A549 (cell line): ENCODE results near the gene IKZF5.

ENCODE experiments used
- BHLHE40 ChIP-seq: IDR thresholded peaks from 2 replicates; pipeline ENCODE4 v1.6.1; 2012; ENCODE audit warnings: low read depth, low read length, inconsistent platforms
- POLR2A ChIP-seq: IDR thresholded peaks from 2 replicates; pipeline ENCODE4 v1.6.1; 2012; ENCODE audit warnings: mild to moderate bottlenecking, low read length
- SMC3 ChIP-seq: fragments of >200 bp; sonication (Bioruptor Twin); formaldehyde crosslinking; IDR thresholded peaks from 3 replicates; pipeline ENCODE4 v1.6.1; 2018; ENCODE audit warnings: inconsistent platforms
- SREBF2 ChIP-seq: fragments of 450-650 bp; IDR thresholded peaks from 2 replicates; pipeline ENCODE4 v1.6.1; 2014; ENCODE audit warnings: mild to moderate bottlenecking, moderate library complexity
- TF ChIP-seq, protein P1 (sequence below): fragments of >200 bp; sonication (Bioruptor Twin); formaldehyde crosslinking; IDR thresholded peaks from 3 replicates; pipeline ENCODE4 v1.5.1; 2016
- TF ChIP-seq, protein P2 (sequence below): fragments of 250-450 bp; sonication (Bioruptor Pico); IDR thresholded peaks from 2 replicates; pipeline ENCODE4 v1.5.0; 2021; ENCODE audit warnings: mild to moderate bottlenecking, moderate library complexity, borderline replicate concordance

DNA sequence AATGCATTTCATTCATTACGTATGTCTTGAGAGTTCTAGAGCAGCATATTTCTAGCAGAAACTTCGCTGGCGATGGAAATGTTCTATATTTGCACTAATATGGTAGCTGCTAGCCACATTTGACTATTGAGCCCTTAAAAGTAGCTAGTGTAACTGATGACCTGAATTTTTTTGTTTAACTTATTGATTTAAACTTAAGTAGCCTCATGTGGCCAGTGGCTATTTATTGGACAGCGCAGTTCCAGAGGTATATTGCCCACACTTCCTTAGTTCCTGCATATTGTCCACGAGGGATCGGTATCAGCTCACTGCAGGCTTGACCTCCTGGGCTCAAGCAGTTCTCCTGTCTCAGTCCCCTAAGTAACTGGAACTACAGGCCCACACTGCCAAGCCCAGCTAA is 24.7 kb downstream of the IKZF5 start:
- TF ChIP-seq POLR2A (no peak), BHLHE40 (no peak), SMC3 (no peak), SREBF2 (no peak)
- TF ChIP-seq, protein P1, sequence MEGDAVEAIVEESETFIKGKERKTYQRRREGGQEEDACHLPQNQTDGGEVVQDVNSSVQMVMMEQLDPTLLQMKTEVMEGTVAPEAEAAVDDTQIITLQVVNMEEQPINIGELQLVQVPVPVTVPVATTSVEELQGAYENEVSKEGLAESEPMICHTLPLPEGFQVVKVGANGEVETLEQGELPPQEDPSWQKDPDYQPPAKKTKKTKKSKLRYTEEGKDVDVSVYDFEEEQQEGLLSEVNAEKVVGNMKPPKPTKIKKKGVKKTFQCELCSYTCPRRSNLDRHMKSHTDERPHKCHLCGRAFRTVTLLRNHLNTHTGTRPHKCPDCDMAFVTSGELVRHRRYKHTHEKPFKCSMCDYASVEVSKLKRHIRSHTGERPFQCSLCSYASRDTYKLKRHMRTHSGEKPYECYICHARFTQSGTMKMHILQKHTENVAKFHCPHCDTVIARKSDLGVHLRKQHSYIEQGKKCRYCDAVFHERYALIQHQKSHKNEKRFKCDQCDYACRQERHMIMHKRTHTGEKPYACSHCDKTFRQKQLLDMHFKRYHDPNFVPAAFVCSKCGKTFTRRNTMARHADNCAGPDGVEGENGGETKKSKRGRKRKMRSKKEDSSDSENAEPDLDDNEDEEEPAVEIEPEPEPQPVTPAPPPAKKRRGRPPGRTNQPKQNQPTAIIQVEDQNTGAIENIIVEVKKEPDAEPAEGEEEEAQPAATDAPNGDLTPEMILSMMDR: no peak
- TF ChIP-seq, protein P2, sequence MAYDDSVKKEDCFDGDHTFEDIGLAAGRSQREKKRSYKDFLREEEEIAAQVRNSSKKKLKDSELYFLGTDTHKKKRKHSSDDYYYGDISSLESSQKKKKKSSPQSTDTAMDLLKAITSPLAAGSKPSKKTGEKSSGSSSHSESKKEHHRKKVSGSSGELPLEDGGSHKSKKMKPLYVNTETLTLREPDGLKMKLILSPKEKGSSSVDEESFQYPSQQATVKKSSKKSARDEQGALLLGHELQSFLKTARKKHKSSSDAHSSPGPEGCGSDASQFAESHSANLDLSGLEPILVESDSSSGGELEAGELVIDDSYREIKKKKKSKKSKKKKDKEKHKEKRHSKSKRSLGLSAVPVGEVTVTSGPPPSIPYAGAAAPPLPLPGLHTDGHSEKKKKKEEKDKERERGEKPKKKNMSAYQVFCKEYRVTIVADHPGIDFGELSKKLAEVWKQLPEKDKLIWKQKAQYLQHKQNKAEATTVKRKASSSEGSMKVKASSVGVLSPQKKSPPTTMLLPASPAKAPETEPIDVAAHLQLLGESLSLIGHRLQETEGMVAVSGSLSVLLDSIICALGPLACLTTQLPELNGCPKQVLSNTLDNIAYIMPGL: no peak
